ENCODE measurements around the gene PIK3R1. TPM values are rescaled to one million over a fixed set of nuclear protein-coding genes. Genes with fewer than 3 reads are reported as not detected.

PIK3R1 gene
- total and polyA plus RNA-seq, 10 of the 15 experiments (the other 5 are each of a cell fraction or from before 2014, with no cell fraction given) = 7.8 to 38.4 (median 15.7) TPM

GRCh38 chr5:68282001-68282400 lies 66.4 kb downstream of the PIK3R1 start:
- ChIA-PET POLR2A (no interaction called here), CTCF (interaction anchor here (1.2 kb wide), 1 partner anchor 165 kb away, joined by 3 read pairs; no protein-coding TSS in a partner anchor), SMC1A (ENCODE audit: uncharacterized antibody, unreplicated experiment) (no interaction called here), RAD21 (ENCODE audit: unreplicated experiment) (interaction anchor here (0.7 kb wide), 1 partner anchor 180 kb away, joined by 3 read pairs; no protein-coding TSS in a partner anchor)
- Histone ChIP-seq H3K9ac (ENCODE audit: control insufficient read depth, insufficient read depth, low read length) (no peak overlapping the region), H3K9me3 (replicated peaks; ENCODE audit: control insufficient read depth, insufficient read depth, low read length) (no peaks in the 10 kb centered on the region), H2AFZ (ENCODE audit: control insufficient read depth, low read depth, low read length) (no peak overlapping the region), H3K4me2 (ENCODE audit: control insufficient read depth, insufficient read depth) (no peak overlapping the region), H3K79me2 (ENCODE audit: control insufficient read depth, insufficient read depth, low read length) (no peaks in the 10 kb centered on the region; the same call in none of the 2 replicates), H3K27me3 (replicated peaks in 1 of 2; ENCODE audit: control insufficient read depth in 2 of 2, insufficient read depth in 2 of 2, low read length in 1 of 2) (no peaks in the 10 kb centered on the region), H3K36me3 (ENCODE audit: control insufficient read depth in 2 of 2, insufficient read depth in 2 of 2, low read length in 1 of 2) (peaks cover 12 to 36% of the 10 kb centered on the region in 2 experiments), H3K4me1 (ENCODE audit: control insufficient read depth, insufficient read depth, low read length) (peaks cover 27% of the 10 kb centered on the region), H3K4me3 (no peak overlapping the region), H3K27ac (ENCODE audit: control insufficient read depth, insufficient read depth) (no peak overlapping the region), H4K20me1 (ENCODE audit: control insufficient read depth, insufficient read depth) (no peaks in the 10 kb centered on the region)
- in situ Hi-C loops (cut with MboI) = loop anchor here (10.0 kb wide), 1 partner anchor 733 kb away; no protein-coding TSS in a partner anchor
- TF ChIP-seq REST (IDR thresholded peaks at IDR 0.05; ENCODE audit: low read depth, low read length) (no peak), CREM (IDR thresholded peaks at IDR 0.05; ENCODE audit: low read depth) (no peak), FOS (IDR thresholded peaks at IDR 0.05; ENCODE audit: borderline replicate concordance, extremely low read depth, insufficient read length) (no peak), MTA2 (IDR thresholded peaks at IDR 0.05; ENCODE audit: low read depth) (no peak), ZSCAN29 (IDR thresholded peaks at IDR 0.05) (no peak), MEF2A (IDR thresholded peaks at IDR 0.05; ENCODE audit: insufficient read depth, low read depth, low read length) (no peak), EZH2 (IDR thresholded peaks at IDR 0.05; ENCODE audit: borderline replicate concordance, control insufficient read depth, low read depth, low read length) (no peak), MTA3 (IDR thresholded peaks at IDR 0.05; ENCODE audit: borderline replicate concordance, low read length) (no peak)
- intact Hi-C loops (cut with micrococcal nuclease; ENCODE audit: unreplicated experiment) = no loop called here
- DNase-seq (ENCODE audit: low read depth, low spot score) (no peak), FAIRE-seq (no peak), ATAC-seq (no peak)
- BruUV-seq (replicated peaks) = no TSS peak
- WGBS (ENCODE audit: insufficient coverage, insufficient replicate concordance, low lambda C conversion rate, missing lambda C conversion rate) = 98% methylated on average over 4 of the region's 4 CpGs

All from GM12878 (cell line).